NCI-H2081 treated with DMSO at 0.1 percent for 48 hours (cell line): ENCODE measurements around the gene ZBTB7B.
"Not testable (repeated sequence)": the region's sequence is repeated elsewhere in the genome, so short reads cannot be mapped to it uniquely, and the experiment has no call there.

Source experiments
- DNase-seq: peaks from one replicate; lab custom pipeline; 2025; lab: John Stamatoyannopoulos, UW

ZBTB7B gene

GRCh38 chr1:154969246-154969645, 33.4 kb upstream of the ZBTB7B start:
- DNase-seq: no peak

GRCh38 chr1:154969860-154970452, 32.6 kb upstream of the ZBTB7B start:
- DNase-seq: no peak

DNA sequence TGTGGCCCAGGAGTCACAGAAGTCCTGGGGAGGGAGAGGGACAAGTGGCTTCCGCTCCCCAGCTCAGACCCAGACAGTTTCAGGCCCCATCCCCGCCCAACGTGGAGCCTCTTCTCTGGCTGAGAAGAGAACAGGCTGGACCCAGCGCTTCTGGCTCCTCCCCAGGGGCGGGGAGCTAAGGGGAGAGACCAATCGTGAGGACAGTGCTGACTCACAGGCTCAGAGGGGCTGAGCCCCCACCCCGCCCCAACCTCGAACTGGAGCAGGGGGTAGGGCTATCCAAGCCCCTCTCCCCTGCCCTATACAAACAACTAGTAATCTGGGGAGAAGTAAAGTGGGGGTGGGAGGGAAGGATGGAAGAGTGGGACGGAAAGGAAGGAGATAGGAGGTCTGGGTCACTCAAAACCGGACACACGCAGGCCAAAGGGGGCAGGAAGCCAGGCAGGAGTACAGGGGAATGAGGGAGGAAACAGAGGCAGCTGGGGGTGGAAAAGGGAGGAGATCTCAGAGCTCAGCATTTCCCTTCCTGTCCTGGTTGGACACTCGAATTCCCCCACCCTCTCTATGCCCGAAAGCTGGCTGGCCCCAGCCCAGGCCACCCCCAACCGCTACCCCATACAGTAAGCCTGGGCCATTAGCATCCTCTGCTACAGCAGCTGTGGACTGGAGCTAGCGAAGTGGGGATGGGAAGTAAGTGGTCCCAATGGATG, 31.8 kb upstream of the ZBTB7B start, which contains the start of gene SHC1:
Gene SHC1, minus strand, starts transcription at position 117 of the 710 bp plus-strand sequence. CDS start 221 bp downstream, outside the sequence.
- no peak for DNase-seq

GRCh38 chr1:154971341-154971998, 31.1 kb upstream of the ZBTB7B start:
- no peak for DNase-seq

- DNase-seq: no peak
These were observed 30.4 kb upstream of the ZBTB7B start for GRCh38 chr1:154972213-154972516.

GRCh38 chr1:154972517-154973343, 29.9 kb upstream of the ZBTB7B start:
- DNase-seq: no peak

GRCh38 chr1:154973344-154974101, 29.1 kb upstream of the ZBTB7B start:
- peak; percentile 44 for DNase-seq

- DNase-seq: peak; percentile 100
These were observed 28.3 kb upstream of the ZBTB7B start, which contains the start of gene CKS1B for GRCh38 chr1:154974102-154974807. TSS of gene CKS1B (plus strand) at chr1:154974681. CDS start at chr1:154974746, 65 bp downstream.

GRCh38 chr1:154974808-154975408, 27.7 kb upstream of the ZBTB7B start:
- DNase-seq: peak; percentile 97

- DNase-seq: no peak
These were observed 27.1 kb upstream of the ZBTB7B start for GRCh38 chr1:154975409-154976059.

GRCh38 chr1:154977762-154978161, 24.8 kb upstream of the ZBTB7B start:
- not testable (repeated sequence) for DNase-seq

GRCh38 chr1:154978360-154978759, 24.2 kb upstream of the ZBTB7B start:
- no peak for DNase-seq

DNA sequence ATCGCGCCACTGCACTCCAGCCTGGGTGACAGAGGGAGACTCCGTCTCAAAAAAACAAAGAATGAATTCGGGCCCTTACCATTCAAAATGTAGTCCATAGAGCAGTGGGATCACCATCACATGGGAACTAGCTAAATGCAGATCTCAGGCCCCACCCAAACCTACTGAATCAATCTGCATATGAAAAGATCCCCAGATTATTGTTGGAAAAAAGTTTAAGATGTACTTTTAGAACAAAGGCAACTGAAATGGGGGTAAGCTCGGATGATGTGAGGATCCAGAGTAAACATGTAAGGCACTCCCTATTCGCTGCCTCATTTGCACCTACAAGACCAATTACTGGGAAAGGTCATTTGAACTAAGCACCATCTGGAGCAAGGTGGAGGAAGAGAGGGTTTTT, 20.3 kb upstream of the ZBTB7B start:
- no peak for DNase-seq

DNA sequence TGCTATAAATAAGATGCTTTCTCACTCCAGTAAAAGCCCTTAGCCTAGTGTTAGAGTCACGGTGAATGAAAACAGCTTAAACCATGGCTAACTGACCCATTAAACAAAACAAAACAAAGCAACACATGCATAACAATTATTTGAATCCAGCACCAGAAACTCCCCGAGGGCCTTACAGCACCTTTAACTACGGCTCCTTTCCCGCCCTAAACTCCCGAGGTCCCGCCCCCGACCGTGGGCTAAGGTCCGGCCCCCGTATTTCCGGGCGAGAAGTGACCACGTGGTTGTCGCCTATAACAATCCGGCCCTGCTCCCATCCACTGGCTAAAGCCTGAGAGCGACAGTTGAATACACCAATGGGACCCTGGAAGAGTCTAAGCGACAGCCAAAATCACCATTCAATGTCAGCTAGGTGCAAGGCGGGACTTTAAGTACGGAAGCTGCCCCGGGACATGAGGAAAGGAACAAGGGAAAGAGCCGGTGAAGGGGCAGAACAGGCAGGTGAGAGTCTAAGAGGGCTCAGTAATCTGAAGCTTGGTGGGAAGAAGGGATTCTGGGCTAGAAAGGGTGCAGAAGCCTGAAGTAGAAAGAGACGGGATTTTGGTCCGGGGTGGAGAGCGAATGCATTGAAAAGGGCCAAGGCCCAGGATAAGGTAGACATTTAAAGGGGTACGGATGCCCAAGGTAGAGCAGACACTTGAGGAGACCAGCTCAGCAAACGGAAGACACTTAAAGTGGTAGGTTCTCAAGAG, 19.5 kb upstream of the ZBTB7B start, which contains the start of gene FLAD1:
Gene FLAD1, plus strand, starts transcription at position 448 of the 752 bp plus-strand sequence. CDS start 351 bp downstream, outside the sequence.
- DNase-seq: peak; percentile 100

GRCh38 chr1:154983776-154984466, 18.7 kb upstream of the ZBTB7B start:
- no peak for DNase-seq

DNA sequence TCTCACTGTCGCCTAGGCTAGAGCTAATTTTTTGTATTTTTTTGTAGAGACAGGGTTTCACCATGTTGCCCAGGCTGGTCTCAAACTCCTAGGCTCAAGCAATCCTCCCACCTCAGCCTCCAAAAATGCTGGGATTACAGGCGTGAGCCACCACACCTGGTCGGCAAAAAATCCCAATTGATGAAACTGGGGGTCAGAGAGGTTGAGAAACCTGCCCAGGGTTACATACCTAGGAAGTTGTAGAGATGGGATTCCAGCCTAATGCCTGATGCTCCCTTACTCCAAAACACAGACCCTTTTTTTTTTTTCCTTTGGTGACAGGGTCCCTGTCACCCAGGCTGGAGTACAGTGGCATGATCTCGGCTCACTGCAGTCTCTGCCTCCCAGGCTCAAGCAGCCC, 15.9 kb upstream of the ZBTB7B start:
- DNase-seq: not testable (repeated sequence)

GRCh38 chr1:154987326-154987725, 15.3 kb upstream of the ZBTB7B start:
- no peak for DNase-seq
